HG02571 (cell line): ENCODE data around the gene UST.
A peak's percentile ranks its signal among the peaks of the same experiment; 100 is the strongest.
"Not testable (repeated sequence)": the region's sequence is repeated elsewhere in the genome, so short reads cannot be mapped to it uniquely, and the experiment has no call there.

ENCODE experiments used
- ATAC-seq: cut with Tn5 transposase; IDR thresholded peaks from one replicate; pipeline ENCODE4 v1.9.1; 2021; ENCODE audit warnings: mild to moderate bottlenecking, moderate library complexity; ENCODE audit not compliant: unreplicated experiment

Gene UST

DNA sequence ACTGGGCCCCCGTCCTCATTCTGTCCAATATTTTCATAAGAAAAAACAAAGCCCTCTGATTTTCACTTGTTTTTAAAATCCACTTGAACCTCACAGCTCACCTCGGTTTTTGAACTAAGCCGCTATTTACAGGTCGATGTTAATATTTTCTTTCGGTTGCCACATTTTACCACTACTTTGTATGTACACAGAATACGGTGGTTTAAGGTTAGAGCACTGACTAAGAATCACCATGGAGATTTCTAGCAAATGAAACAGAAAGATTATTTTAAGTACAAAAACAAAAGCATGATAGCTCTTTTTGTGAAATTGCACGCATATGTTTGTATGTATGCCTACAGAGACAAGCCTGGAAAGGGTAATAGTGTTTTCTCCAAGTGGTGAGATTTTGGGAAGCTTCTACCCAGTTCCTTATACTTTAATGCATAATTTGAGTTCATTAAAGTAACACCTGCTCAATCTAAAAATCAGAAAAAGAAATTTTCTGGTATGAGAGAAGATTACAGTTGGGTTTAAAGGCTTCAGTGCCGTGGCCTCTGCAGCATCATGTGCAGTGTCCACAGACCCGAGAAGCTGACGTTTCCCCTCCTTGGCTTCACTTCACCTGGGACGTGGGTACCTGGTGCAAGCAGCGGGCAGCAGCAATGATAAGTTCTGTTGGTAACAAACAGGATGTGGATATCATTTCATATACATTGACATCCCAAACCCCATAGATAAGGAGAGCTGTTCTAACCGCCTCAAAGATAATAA is 144.0 kb downstream of the UST start:
- no peak for ATAC-seq

DNA sequence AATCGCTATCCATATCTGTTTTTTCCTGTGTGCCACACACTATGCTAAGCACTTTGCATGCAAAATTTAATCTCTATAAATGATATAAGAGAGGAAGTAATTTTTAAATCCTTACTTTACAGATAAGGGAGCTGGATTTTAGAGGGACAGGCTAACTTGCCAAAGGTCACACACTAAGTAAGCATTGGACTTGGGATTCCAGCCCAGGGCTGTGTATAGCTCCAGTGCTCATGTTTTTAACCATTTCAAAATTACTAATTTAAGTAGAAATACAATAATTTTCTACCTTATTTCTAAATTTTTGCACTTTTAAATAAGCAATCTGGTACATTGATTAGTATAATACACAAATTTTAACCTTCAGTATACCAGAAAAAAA is 144.6 kb downstream of the UST start:
- ATAC-seq = no peak

DNA sequence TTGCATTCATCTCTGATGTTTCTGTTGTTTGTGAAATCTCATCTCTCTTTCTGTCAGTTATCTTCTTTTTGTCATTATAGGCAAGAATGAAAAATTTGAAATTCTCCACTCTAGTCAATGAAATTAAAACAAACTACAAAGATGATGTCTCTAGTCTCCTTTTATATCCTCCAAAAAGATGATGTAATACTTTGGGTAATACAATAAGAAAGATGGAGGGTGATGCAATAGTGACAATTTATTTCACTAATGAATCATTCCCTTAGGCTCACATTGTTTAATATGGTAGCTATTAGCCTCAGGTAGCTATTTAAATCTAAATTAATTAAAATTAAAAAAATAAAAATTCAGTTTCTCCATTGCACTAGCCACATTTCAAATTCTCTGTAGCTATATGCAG is 145.4 kb downstream of the UST start:
- no peak for ATAC-seq

GRCh38 chr6:148893073-148893472 is 146.2 kb downstream of the UST start:
- no peak for ATAC-seq

- no peak for ATAC-seq
Observed at GRCh38 chr6:148893481-148893880, 146.7 kb downstream of the UST start.

DNA sequence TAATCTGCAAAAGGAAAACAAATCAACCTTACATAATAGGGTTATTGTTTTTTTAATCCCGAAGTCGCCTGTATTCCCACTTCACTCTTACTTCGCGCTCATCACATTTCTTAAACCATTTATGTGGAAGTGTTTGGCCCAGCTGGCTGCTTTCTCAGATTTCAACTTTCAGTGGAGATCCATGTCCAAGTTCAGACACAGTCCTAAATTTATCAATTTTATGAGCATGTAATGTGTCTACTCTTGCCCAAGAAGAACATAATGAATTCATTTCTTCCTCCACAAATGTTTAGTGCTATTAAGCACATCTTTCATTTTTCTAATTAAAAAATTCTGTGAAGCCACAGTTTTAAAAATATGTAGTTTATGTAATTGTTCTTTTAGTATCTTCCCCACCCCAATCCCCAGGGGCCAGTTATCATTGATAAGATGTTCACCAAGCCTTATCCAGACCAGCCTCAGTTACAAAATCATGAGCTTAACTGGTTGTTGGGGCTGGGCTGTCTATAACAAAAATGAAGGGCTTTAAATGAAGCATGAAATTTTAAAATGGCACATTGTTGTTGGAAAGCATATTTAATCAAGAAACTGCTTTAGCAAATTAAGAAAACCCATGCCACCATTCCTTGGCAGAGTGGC is 151.7 kb downstream of the UST start:
- no peak for ATAC-seq

- no peak for ATAC-seq
Observed at GRCh38 chr6:148904896-148905870, 158.4 kb downstream of the UST start.

- no peak for ATAC-seq
Observed at GRCh38 chr6:148905901-148906300, 159.1 kb downstream of the UST start.

GRCh38 chr6:148906386-148906785 is 159.6 kb downstream of the UST start:
- no peak for ATAC-seq

- peak; percentile 72 for ATAC-seq
Observed at GRCh38 chr6:148907573-148907972, 160.7 kb downstream of the UST start.

- ATAC-seq = no peak
Observed at GRCh38 chr6:148912252-148912651, 165.4 kb downstream of the UST start.

DNA sequence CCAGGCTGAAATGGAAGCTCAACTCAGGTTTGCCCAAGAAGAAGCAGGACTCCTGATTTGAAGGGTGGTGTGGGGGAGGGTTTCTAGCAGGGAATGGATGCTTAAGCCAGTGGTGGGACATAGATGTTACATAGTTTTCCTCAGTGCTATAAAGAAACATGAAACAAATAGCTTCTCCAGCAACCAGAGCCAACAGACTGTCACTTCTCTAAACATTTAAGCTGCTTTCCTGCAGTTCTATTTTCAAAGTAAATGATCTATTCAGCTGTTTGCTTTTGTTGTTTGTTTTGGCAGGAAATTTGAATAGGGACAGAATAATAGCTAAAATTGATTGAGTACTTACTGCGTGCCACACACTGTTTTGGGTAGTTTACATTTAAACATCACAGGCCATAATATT is 169.0 kb downstream of the UST start:
- no peak for ATAC-seq

DNA sequence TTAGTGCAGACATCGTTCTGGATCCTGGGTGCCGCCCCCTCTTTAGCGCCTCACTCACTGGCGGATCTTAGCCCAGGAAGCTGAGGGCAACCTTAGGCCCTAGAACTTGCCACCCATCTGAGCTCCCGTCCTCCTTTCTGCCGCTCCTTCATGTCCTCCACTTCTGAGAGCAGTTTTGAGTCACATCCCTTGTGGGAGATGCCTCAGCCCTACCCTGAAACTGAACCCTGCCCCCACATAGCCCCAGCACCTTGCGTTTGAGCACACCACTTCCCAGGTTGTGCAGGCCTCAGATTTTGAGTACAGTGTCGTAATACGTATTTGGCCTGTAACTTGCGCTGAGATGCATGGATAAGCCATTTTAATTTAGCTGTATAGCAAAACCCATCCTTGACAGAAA is 169.7 kb downstream of the UST start:
- ATAC-seq = not testable (repeated sequence)

- ATAC-seq = no peak
Observed at GRCh38 chr6:148924226-148925012, 177.6 kb downstream of the UST start.

DNA sequence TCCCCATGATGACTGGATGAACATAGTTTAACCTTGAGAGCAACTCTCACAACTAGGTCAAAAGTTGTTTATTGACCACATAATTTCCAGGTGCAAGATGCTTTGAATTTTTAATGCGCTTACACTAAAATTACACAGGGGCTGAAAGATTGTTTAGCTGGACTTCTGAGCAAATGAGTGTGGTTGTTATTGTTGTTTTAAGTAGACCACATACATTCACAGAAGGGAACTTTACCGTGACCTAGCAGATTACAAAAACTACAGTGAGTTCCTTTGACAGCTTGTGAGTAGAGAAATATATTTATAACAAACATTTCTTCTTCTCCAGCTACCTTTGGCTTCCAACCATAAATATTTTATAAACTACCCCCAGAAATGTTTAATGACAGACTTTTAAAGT is 178.9 kb downstream of the UST start:
- ATAC-seq = no peak

- ATAC-seq = no peak
Observed at GRCh38 chr6:148926478-148926877, 179.6 kb downstream of the UST start.

- ATAC-seq = no peak
Observed at GRCh38 chr6:148927586-148927985, 180.8 kb downstream of the UST start.

DNA sequence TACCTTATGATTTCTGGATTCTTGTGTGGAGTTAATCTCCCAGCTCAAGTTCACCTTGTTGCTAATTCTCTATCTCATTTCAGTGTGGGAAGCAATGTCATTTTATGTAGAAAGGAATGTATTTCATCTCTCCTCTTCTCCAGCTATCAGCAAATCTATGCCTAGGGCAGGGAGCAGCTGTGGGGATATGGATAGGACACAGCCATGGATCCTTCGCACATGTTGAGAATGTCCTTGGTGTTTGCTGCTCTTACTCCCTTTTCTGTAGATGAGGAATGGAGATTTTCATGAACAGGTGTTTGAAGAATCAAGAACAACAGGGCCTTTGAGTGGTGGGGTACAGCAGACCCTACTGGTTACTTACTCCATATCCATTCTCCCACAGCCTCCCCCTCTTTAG is 182.0 kb downstream of the UST start:
- ATAC-seq = no peak

- no peak for ATAC-seq
Observed at GRCh38 chr6:148932208-148932607, 185.4 kb downstream of the UST start.

DNA sequence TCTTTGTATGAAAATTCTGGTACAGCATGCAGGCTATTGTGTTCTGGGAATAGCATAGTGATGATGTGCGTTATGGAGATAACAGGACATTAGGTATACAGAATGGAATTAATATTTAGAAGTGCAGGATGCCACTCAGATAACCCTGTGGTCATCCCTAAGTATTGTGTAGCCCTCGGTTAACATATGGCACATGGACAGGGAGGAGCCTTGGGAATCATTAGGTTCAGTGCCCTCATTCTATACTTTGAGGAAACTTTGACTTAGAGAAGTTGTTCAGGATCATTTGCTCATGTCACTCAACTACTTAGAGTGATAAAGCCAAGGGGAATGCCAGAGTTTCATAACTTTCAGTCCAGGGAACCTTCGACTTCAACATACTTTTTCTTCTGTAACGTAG is 185.9 kb downstream of the UST start:
- no peak for ATAC-seq

DNA sequence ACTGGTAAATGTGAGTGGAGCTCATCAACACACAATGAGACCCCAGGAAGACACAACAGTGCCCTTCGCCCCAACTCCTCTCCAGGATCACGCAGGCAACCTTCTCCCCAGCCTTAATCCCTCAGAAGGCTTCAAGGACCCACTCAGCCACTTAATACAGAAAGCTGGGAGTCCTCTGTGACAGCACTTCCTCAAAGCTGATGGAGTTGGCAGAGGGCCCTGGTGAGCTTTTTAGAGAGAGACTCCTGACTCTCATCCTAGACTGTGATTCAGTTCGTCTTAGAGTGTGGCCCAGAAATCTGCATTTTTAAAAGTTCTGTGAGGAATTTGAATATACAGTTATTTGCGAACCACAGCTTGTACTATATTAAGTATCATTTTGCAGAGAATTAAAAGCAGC is 187.7 kb downstream of the UST start:
- ATAC-seq = no peak
